Transverse colon (tissue), 4 donors: ENCODE results near the gene PDE8A.

Experiments used
- CTCF ChIP-seq, 5 experiments: fragments of 200-600 bp in 3 of 5; fragments of 450-650 bp in 2 of 5; sonication (generic) in 3 of 5; IDR thresholded peaks; 1 replicate in 2 of 5; 2 replicates in 3 of 5; pipeline ENCODE4 v1.5.1; 2016 to 2017; ENCODE audit warnings: antibody characterized with exemption in 5 of 5, inconsistent platforms in 3 of 5, mild to moderate bottlenecking in 2 of 5, moderate library complexity in 1 of 5
- POLR2AphosphoS5 ChIP-seq, 3 donors: sonication (generic); formaldehyde crosslinking; IDR thresholded peaks; one replicate each; pipeline ENCODE4 v1.6.1; 2016; ENCODE audit warnings: antibody characterized with exemption in 3 of 3

- TF ChIP-seq CTCF (IDR thresholded peaks at IDR 0.05) (no peak), POLR2AphosphoS5 (IDR thresholded peaks at IDR 0.05) (no peak)
Measured at GRCh38 chr15:84934942-84935729, 46.5 kb upstream of the PDE8A start.
